Measurements from ENCODE around the gene HGD.

HGD gene, protein sequence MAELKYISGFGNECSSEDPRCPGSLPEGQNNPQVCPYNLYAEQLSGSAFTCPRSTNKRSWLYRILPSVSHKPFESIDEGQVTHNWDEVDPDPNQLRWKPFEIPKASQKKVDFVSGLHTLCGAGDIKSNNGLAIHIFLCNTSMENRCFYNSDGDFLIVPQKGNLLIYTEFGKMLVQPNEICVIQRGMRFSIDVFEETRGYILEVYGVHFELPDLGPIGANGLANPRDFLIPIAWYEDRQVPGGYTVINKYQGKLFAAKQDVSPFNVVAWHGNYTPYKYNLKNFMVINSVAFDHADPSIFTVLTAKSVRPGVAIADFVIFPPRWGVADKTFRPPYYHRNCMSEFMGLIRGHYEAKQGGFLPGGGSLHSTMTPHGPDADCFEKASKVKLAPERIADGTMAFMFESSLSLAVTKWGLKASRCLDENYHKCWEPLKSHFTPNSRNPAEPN

DNA sequence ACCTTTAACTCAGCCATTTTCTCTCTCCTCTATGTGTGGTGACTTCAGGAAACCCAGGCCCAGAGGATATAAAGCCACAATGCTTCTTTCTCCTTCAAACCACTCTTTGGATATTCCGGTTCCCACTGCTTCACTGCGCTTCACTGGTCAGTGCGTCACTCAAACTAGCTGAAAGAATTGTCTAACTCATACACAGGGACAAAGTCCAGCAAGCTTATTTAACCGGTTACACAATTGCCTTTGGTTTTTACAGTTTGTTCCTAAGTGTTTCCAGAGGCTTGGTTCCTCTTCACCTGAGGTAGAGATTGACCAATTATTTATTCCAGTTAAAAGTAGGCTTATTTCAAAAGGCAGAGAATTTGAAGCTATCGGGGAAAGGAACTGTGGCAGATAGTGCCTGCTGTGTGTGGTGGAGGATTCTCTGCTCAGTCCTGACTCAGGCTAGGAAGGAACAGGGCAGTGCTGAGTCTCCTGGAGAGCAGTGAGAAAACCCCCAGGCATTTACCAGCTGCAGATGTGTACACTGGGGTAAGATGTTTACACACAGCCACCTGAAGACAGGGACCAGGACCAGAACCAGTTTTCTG, at the start of gene HGD:
TSS of gene HGD (minus strand) at position 145 of the 587 bp plus-strand sequence. CDS start at position 17, 128 bp downstream.
- no peak for DNase-seq

DNA sequence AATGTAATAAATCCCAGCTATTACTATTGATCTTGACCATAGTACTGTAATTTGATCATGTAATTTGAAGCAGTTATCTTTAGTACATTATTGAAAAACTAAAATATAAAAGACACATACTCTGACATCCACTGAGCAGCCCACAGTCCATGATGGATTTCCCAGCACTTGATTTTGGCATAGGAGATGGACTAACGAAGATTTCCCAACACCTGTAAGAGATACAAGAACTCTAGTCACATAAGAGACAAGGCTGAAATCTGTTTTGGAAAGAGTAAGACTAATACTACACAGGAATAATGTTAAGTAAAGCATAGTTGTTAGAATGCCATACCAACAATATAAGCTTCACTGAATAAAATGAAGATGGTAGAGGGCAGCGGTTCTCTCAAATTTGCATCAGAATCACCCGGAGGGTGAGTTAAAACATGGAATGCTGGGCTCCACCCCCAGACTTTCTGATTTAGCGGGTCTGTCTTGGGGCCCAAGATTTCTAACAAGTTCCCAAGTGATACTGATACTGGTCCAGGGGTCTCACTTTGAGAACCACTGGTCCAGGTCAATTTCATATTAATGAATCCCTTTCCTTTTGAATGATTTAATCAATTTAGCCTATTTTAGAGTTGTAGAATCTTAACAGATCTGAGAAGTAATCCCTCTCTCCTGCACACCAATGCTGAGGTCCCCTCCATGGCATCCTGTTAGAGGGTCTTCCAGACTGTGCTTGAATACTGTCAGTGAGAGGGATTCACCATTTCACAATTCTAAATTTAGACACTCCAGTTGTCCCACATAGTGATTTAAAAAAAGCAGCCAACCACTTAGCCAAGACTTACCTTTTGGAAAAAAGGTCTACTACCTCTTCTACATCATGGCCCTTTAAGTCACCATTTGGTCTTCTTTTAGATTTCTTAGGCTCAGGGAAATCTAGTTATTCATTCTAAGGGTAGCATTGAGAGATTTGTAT, 48.8 kb upstream of the HGD start:
- no peak for DNase-seq

DNA sequence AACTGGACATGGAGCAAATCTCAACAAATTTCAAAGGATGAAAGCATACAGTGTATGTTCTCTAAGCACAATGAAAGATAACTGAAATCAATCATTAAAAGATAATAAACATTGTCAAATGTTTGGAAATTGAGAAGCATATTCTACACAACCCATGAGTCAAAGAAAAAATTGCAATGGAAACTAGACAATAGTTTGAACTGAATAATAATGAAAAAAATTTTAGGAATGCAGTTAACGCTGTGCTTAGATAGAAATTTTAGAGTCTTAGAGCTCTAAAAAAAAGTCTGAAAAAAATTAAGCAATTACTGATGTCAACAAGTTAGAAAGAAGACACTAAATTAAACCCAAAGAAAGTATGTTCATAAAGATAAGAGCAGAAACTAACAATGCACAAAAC, 44.8 kb upstream of the HGD start:
- DNase-seq: no peak

DNA sequence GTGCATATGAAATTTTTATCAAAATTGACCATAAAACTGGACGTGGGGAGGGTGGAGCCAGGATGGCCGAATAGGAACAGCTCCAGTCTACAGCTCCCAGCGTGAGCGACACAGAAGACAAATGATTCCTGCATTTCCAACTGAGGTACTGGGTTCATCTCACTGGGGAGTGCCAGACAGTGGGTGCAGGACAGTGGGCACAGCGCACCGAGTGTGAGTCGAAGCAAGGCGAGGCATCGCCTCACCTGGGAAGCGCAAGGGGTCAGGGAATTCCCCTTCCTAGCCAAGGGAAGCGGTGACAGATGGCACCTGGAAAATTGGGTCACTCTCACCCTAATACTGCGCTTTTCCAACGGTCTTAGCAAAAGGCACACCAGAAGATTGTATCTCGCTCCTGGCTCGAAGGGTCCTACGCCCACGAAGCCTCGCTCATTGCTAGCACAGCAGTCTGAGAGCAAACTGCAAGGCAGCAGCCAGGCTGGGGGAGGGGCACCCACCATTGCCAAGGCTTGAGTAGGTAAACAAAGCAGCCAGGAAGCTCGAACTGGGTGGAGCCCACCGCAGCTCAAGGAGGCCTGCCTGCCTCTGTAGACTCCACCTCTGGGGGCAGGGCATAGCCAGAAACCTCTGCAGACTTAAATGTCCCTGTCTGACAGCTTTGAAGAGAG, 37.3 kb upstream of the HGD start:
- DNase-seq: peak; percentile 75

DNA sequence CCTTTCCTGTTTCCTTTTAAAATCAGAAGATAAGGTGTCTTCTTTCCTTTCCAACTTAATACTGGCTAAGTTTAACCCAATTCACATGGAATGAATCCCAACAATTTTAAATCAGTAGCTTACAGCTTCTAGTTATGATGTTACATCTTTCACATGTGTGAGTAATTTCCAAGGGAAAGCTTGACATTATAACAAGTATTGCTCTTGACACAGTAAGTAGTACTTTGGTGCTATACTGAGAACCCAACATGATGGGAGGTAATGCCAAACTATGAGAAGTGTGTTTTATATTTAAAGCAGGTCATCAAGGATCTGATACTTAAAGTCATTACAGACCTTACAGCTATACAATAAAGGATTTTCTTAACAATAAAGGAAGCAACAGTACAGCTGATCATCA, 31.2 kb upstream of the HGD start:
- no peak for DNase-seq

DNA sequence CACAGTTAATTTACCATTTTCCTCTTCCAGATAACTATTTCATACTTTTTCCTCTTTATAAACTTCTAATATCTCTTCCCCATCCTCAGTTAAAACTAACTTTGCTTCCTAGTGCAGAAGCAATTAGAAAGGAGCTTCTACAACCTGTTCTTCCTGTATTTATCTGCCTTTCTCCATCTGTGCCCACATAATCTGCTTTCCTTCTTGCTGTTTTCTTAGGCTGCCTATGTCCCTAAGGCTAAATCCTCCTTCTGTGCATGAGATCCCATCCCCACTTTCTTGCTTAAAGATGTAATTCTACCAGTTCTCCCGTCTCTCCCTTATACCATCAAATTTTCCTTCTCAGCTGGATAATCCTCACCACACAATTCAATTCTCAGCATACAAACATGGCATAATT, 28.3 kb upstream of the HGD start:
- DNase-seq: no peak

DNA sequence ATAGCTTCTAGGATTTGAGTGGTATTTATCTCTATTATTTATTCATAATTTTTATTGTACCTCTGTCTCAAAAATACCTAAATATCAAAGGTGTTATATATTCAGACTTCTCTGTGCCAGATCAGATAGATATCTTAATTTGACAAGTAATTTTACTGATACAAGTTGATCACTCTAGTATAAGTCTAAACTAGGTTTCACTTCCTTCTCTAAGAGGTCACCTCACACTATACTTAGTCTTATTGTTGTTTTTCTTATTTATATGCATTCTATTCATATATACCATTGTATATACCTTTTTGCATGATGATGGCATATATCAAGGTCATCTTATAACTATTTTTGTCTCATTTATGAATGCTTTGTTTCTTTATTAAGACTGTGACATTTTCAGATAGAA, 26.4 kb upstream of the HGD start:
- DNase-seq: no peak

DNA sequence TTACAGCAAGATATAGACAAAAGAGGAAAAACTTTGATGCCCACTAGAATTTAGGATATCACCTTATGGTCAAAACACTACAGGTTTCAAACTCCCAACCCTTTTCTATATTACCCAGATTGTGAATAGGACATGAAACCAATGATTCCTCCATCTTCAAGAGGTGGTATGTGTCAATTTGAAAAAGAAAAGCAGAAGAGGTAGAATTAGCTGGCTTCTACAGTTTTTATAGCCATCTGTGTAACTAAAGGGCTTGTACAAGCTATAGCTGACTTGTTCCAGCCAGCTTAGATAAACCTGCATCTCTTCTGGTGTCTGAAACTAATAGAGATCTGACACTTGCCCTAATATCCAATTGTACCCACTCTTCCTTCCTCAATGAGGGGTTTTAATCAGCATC, 24.9 kb upstream of the HGD start:
- DNase-seq: no peak

DNA sequence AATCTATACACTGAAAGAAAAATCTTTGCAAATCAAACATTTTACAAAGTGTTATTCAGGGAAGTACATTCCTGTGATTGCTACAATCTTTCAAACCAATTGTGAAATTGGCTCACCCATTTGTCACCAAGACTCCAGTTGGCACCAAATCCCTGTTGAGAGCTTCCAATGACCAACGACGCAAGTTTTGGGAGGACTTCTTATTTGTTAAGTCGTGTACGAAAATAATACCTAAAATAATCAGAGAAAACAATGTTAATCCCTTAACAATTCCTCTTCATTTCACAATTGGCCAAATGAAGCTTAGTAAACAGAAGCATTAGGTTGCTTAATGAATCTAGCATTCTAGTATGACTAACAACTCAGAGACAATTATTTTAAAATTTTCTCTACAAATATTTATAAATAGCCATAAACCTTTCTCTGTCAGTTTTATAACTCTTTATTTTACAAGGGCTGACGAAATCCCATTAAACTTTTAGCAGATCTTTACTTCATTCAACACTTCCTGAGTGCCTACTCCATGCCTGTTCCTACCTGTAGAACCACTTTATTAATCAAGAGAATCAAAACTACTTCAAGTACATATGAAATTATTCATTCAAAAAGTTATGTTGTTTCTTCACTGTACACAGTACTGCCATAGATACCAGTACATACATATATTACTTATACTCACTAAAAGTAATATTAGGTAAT, 24.0 kb upstream of the HGD start:
- no peak for DNase-seq

DNA sequence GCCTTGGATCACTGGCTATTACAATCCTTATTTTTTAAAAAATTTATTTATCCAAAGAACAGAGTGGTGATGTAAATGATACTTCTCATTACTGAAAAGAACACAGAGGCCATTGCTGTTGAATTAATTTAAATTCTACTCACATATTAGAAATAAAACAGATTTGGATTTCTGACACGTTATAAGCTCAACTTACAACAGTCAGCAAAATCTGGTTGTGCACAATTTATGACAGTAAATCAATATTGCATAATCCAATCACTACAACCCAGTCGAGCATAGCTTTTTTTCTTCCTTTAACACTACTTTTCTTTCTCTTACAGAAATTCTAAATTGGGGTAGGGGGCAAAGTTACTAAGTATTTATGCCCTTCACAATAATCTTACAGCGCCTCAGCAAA, 17.3 kb upstream of the HGD start:
- no peak for DNase-seq

DNA sequence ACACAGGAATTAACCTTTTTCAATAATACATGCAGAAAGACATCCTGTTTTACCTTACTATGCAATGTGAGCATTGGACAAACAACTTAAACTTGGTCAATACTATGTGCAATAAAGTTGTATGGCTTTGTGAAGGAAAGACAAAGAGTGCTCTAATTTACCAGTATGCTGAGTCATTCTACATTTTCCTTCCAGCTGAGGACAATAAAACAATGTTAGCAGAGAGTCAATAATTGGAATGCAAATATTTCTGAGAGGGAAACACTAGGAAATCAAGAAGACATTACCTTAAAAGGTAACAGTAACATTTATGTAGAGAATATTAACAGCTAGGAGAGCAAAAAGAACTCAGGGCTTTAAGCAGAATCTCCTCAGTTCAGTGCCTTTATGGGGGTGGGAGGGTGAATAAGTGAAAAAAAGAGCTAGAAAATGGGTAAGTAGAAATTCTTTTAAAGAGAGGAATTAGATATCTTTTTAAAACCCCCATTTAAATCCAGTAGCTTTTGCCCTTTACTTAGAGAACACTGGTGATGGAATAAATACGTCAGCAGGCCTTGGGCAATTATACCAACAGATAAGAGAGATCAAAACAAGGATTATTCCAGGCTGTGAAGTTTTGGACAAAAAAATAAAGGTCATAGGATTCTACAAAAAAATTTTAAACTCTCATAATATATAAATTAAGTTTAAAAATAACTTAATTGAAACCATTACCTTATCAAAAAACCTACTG, 11.6 kb upstream of the HGD start:
- no peak for DNase-seq

DNA sequence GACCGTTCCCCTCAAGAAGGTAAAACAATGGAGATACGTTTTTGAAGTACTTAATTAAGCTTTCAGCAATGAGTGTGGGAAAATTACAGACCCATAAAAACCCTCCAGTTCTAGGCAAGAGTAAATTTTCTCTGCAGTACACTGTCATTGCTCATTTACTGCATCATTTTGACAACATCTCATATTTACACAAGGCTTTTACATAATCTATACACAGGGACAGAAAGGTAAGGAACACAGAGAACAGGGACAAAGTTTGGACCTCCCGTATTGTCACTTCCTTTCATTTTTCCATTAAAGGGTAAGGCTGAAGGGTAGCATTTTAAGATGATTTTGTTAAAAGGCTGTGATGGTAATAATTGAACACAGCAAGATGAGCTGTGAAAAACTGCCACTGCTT, 7.4 kb upstream of the HGD start:
- no peak for DNase-seq

DNA sequence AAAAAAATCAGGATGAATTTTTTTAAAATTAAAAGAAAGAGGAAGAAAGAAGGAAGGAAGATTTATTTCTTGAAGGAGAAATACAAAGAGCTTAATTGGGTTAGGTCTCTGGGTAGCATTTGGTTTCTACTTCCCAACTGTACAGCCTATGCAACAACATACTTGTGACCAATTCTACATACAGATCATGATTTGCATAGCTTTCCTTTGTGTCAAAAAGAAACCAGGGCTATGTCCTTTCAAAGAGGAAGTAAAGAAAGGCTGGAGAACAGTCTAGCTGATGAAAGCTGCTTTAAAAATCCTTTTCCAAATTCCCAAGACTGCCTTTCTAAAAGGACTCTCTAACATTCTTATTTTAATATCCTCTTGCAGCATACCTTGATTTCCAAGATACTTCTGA, 6.1 kb upstream of the HGD start:
- DNase-seq: no peak

DNA sequence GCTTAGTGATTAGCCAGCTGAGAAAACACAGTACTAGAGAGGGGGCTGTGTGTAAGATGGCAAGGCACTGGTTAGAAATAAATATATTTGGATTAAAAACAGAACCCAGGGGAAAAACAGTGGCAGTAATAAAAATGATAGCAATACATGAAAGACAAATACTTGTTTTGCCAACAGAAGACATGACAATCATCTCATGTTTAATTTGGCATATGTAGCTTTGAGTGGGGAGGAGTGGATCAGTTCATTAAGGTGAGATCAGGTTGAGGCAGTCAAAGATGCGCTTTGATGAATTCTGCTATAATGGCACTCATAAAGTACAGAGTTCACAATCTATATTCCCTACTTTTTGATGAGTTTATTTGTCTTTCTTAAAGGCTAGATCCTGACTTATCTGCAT, 3.4 kb upstream of the HGD start:
- DNase-seq: no peak

DNA sequence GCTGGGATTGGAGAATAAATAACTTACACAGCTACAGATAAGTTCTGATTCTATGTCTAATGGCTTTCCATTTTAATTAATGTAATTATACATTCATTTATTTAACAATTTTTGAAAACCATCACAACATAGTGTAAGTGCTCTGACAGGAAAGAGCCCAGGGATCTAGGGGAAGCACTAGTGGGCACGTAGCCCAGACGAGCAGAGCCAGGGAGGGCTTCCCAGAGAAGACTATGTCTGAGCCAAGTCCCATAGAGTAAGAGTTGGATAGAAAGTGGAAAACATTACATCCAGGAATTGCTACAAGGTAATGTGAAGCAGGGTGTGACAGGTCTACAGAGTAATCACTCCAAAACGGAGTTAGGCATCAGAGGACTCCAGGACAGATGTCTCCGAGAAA, 2.9 kb upstream of the HGD start:
- DNase-seq: no peak

DNA sequence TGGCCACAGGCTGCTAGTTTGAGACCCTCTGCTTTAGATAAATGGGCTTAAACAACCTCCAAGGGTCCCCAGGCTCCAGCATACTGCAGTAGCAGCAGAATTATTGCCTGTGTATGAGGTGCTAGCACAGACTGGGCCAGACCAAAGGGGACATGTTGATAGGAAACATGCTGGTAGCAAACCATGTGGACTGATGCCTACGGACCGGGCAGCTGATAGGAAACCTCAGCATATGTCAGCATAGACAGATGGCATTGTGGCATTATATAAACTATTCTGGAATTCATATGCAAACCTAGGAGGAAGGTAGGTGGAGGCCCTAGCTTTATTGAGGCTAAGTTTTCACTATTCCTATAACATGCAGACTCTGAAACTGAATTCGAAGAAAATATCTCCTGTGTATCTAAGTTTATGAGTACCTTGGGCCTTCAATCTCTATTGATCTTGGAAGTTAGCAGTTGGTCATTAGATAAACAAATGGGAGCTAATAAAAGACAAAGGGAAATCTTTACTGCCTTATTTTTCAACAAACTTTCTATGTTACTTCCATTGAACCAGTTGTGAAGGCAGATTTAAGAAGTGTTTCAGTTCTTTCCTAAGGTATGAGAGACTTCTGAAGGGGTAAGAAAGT, 1.7 kb upstream of the HGD start:
- no peak for DNase-seq

DNA sequence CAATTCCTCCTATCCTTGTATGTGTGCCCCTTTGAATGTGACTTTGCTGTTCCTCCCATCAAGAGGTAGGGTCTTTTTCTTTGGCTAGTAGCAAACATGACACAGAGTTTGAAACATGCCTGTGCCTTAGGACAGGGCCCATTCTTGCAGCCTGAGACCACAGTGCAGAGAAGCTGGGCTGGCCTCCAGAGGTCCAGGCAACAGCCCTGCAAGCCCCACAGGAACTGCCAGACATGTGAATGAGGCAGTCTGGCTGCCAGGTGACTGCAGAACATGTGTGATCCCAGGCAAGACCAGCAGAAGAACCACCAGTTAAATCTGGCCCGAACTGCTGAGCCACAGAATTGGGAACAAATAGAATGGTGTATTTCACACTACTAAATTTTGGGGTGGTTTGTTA, 1.2 kb upstream of the HGD start:
- no peak for DNase-seq

DNA sequence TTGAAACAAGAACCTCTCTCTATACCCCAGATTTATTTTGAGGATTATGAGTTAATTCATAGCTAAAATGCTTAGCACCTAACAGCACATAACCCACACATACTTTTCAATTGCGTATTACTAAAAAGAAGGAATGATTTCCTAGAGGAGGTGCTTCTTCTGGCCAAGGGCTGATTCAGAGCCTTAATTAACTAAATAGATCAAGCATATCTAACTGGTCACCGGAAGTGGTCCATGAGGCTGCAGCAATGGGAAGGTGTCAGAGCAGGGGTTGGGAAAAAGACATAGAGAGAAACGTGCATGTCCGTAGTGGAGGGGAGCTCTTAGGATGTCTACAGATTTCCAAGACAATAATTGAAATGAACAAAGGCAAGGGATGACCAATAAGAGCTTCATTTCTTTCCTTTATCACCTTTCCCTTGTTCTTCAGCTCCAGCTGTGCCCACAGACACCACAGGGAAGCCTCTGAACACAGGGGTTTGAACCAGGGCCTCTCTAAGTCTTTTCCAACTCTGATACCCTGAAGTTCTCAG, 467 bp downstream of the HGD start:
- DNase-seq: no peak

DNA sequence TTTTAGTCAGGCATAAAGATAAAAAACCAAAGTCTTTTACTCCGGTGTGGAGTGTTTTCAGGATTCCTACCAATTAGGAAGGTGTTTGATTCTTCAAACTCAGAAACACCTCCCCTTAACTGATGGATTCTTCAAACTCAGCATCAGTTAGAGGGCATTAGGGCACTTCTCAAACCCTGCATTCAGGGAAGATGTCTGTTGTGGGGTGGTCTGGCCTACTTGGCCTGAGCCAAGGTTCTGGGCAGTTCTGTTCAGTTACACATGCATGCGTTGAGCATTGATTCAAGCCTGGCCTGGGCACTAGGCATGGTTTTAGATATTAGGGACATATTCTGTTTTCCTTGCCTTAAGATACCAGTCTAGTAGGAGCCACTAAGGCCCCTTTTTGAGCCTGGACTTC, 1.0 kb downstream of the HGD start:
- no peak for DNase-seq

DNA sequence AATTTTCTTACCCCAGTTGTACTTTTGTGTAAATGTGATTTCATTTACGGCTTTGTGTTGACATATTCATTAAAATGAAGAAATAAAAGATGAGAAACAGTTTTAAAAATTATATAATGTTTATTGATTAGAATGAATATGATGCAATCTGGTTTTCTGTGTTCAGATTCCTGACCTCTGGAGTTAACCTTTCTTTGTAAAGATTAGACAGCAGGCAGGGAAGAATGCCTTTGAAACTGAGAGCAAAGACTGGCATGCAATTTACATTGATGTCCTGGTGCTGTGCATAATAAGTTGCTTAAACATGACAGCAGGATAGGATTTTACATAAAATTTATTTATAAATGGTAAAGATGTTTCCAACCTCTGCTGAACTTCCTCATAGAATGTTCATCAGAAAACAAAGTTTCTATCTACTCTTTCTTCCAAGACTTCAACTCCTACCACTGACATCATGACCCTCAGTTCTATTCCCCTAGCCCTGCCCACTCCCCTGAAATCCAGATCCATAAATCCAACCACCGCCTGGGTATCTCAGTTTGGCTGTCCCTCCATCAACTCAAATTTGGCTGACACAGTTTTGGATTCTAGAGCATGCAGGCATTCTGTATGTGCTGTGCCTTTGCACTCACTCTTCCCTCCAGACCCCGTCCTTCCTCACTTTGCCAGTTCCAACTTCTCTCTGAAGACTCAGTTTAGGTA, 1.7 kb downstream of the HGD start:
- DNase-seq: no peak

All from activated CD8-positive, alpha-beta memory T cell treated with anti-CD3 and anti-CD28 coated beads for 24 hours (primary cell).